Activated CD8-positive, alpha-beta T cell treated with anti-CD3 and anti-CD28 coated beads for 36 hours (primary cell): ENCODE data around the gene TTC28. TPM values are rescaled to one million over a fixed set of nuclear protein-coding genes. Genes with fewer than 3 reads are reported as not detected.

Experiments used
- ATAC-seq: fragments of 200-7000 bp; cut with Tn5 transposase; one replicate; pipeline ENCODE4 v1.10.0; 2021; ENCODE audit warnings: mild to moderate bottlenecking, moderate library complexity
- CTCF ChIA-PET: fragments of 350-600 bp; sonication (Branson Sonifier 250); formaldehyde crosslinking; loops from one replicate; lab custom pipeline; 2021; ENCODE audit warnings: antibody characterized with exemption; lab: Charles Lee
- POLR2A ChIA-PET: fragments of 350-600 bp; sonication (Branson Sonifier 250); formaldehyde crosslinking; loops from one replicate; lab custom pipeline; 2021; ENCODE audit warnings: antibody characterized with exemption; lab: Charles Lee
- DNase-seq: peaks from one replicate; pipeline ENCODE4 v3.0.0-alpha.2; 2020
- H3K27ac Mint-ChIP-seq: one replicate; pipeline ENCODE4 v1.8.0; 2021; ENCODE audit warnings: mild to moderate bottlenecking, mixed read lengths
- H3K27me3 Mint-ChIP-seq: one replicate; pipeline ENCODE4 v1.8.0; 2021; ENCODE audit warnings: mixed read lengths
- H3K36me3 Mint-ChIP-seq: one replicate; pipeline ENCODE4 v1.8.0; 2021; ENCODE audit warnings: low read depth, mixed read lengths
- H3K4me1 Mint-ChIP-seq: one replicate; pipeline ENCODE4 v1.8.0; 2021; ENCODE audit warnings: low read depth, mixed read lengths
- H3K4me3 Mint-ChIP-seq: one replicate; pipeline ENCODE4 v1.8.0; 2021; ENCODE audit warnings: mild to moderate bottlenecking, moderate library complexity, mixed read lengths
- H3K9me3 Mint-ChIP-seq: one replicate; pipeline ENCODE4 v1.8.0; 2021; ENCODE audit warnings: mixed read lengths
- CTCF ChIP-seq: fragments of 200-600 bp; IDR thresholded peaks from one replicate; pipeline ENCODE4 v1.8.0; 2022; ENCODE audit warnings: antibody characterized with exemption, mild to moderate bottlenecking
- intact Hi-C: fragments of 100-400 bp; cut with micrococcal nuclease; formaldehyde crosslinking; loops from one replicate; pipeline ENCODE4 v1.10.0; 2022
- total RNA-seq, 2 experiments: library from RNA; stranded (reverse); gene quantifications; one replicate each; pipeline ENCODE4 v1.2.3, GENCODE V29; 2021

TTC28 gene
- total RNA-seq, 2 experiments from 2014 or later = 0.58 to 1.9 TPM

GRCh38 chr22:28032861-28033260 is 646.8 kb downstream of the TTC28 start:
- Mint-ChIP-seq H3K4me3 (no peak overlapping the region), H3K9me3 (no peaks in the 10 kb centered on the region), H3K36me3 (no peaks in the 10 kb centered on the region), H3K4me1 (peaks cover 6% of the 10 kb centered on the region), H3K27me3 (peaks cover 5% of the 10 kb centered on the region), H3K27ac (no peak overlapping the region)
- intact Hi-C loops = no loop called here
- TF ChIP-seq CTCF = no peak
- POLR2A ChIA-PET = interaction anchor here (0.7 kb wide), 1 partner anchor 692 kb away, joined by 4 read pairs; no protein-coding TSS in a partner anchor
- CTCF ChIA-PET = interaction anchor here (1.2 to 1.4 kb wide), 2 partner anchors 13 to 16 kb away, joined by 3 to 6 read pairs; no protein-coding TSS in a partner anchor
- ATAC-seq (no peak), DNase-seq (no peak)

GRCh38 chr22:28031383-28031922 is 648.2 kb downstream of the TTC28 start:
- intact Hi-C loops = no loop called here
- Mint-ChIP-seq H3K4me3 (no peak overlapping the region), H3K36me3 (no peaks in the 10 kb centered on the region), H3K27ac (no peak overlapping the region), H3K4me1 (peaks cover 6% of the 10 kb centered on the region), H3K27me3 (peaks cover 5% of the 10 kb centered on the region), H3K9me3 (no peaks in the 10 kb centered on the region)
- DNase-seq (no peak), ATAC-seq (no peak)
- POLR2A ChIA-PET = no interaction called here
- CTCF ChIA-PET = interaction anchor here (1.6 kb wide), 1 partner anchor 20 kb away, joined by 7 read pairs; no protein-coding TSS in a partner anchor
- TF ChIP-seq CTCF = no peak

- Mint-ChIP-seq H3K27ac (no peak overlapping the region), H3K9me3 (no peaks in the 10 kb centered on the region), H3K4me3 (no peak overlapping the region), H3K36me3 (no peaks in the 10 kb centered on the region), H3K4me1 (peaks cover 6% of the 10 kb centered on the region), H3K27me3 (peaks cover 5% of the 10 kb centered on the region)
- intact Hi-C loops = no loop called here
- ChIA-PET POLR2A (interaction anchor here (0.9 kb wide), 1 partner anchor 28 kb away, joined by 3 read pairs; no protein-coding TSS in a partner anchor), CTCF (no interaction called here)
- no peak for TF ChIP-seq CTCF
- DNase-seq = no peak
- no peak for ATAC-seq
These were observed 649.2 kb downstream of the TTC28 start for GRCh38 chr22:28030473-28030872.

- TF ChIP-seq CTCF = no peak
- ATAC-seq (no peak), DNase-seq (no peak)
- H3K36me3 Mint-ChIP-seq = no peaks in the 10 kb centered on the region
- peaks cover 4% of the 10 kb centered on the region for H3K27me3 Mint-ChIP-seq
- ChIA-PET CTCF (interaction anchor here (1.3 to 1.7 kb wide), 2 partner anchors 10 to 413 kb away, joined by 3 to 4 read pairs; no protein-coding TSS in a partner anchor), POLR2A (interaction anchor here (0.9 kb wide), 1 partner anchor 29 kb away, joined by 3 read pairs; no protein-coding TSS in a partner anchor)
- H3K27ac Mint-ChIP-seq = no peak overlapping the region
- intact Hi-C loops = no loop called here
- no peaks in the 10 kb centered on the region for H3K9me3 Mint-ChIP-seq
- peaks cover 1% of the 10 kb centered on the region for H3K4me1 Mint-ChIP-seq
- H3K4me3 Mint-ChIP-seq = no peak overlapping the region
These were observed 649.7 kb downstream of the TTC28 start for GRCh38 chr22:28029956-28030355.

- POLR2A ChIA-PET = no interaction called here
- DNase-seq = no peak
- CTCF ChIA-PET = interaction anchor here (1.3 to 1.7 kb wide), 2 partner anchors 9 to 413 kb away, joined by 3 to 4 read pairs; no protein-coding TSS in a partner anchor
These were observed 650.3 kb downstream of the TTC28 start for GRCh38 chr22:28029201-28029948.

More at GRCh38 chr22:28029201-28029948, 650.3 kb downstream of the TTC28 start:
- ATAC-seq = no peak
- Mint-ChIP-seq H3K27ac (no peak overlapping the region), H3K4me1 (no peaks in the 10 kb centered on the region), H3K4me3 (no peak overlapping the region), H3K27me3 (peaks cover 2% of the 10 kb centered on the region), H3K9me3 (no peaks in the 10 kb centered on the region), H3K36me3 (no peaks in the 10 kb centered on the region)
- TF ChIP-seq CTCF = no peak
- intact Hi-C loops = no loop called here
